ENCODE data around the gene FAM118A.
"Not testable (repeated sequence)": the region's sequence is repeated elsewhere in the genome, so short reads cannot be mapped to it uniquely, and the experiment has no call there.

FAM118A gene

DNA sequence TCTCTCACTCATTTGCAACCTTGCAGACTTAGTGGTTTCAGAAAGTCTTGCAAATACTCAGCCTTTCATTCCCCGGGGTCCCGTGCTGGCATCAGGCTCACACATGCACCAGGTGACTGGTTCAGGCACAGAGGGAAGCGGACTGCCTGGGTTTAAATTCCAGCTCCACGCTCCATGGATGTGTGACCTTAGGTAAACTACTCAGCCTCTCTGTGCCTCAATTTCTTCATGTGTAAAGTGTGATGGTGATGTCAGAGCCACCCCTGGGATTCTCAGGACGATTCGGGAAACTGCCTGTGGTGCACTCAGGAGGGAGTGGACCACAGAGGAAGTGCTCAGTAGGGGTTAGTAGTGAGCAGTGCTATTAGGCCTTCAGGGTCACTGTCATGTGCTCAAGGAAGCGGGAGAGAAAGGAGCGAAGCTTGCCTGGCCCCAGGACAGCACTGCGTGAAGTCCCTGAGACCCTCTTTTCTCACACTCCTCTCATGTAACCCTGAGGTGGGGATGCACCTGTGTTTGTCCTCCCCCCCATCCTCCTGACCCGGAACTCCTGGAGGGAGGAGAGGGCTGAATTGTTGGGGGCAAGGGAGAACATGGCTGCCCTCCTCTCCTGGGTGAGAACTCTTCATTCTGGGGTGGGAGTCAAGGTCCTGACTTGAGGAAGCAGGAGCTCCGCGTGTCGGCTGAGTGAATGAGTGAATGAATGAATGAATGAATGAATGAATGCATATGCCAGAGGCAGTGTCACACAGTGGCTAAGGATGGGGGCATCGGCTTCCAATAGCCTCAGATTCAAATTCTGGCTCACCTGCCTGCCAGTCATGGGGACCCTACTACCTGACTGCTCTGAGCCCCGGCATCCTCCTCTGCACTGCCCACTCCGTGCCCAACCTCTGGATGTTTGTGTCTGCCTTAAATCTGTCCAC is 39.4 kb upstream of the FAM118A start:
- no peak overlapping the region for H3K27ac ChIP-seq (ENCODE audit: low read length)
- no peaks in the 10 kb centered on the region for H3K9me3 ChIP-seq (ENCODE audit: control insufficient read depth in 1 of 2, low read length in 2 of 2)
- peaks cover 5 to 30% of the 10 kb centered on the region in 2 donors for H3K4me1 ChIP-seq (ENCODE audit: control insufficient read depth in 1 of 2, insufficient read depth in 2 of 2, low read length in 2 of 2)
- no peaks in the 10 kb centered on the region for H3K27me3 ChIP-seq (ENCODE audit: low read depth, low read length)
- H3K36me3 ChIP-seq (ENCODE audit: control insufficient read depth in 1 of 2, insufficient read depth in 2 of 2, low read length in 2 of 2), result no peaks in the 10 kb centered on the region
- H3K4me3 ChIP-seq (ENCODE audit: low read depth in 1 of 2, low read length in 2 of 2), result no peak overlapping the region

DNA sequence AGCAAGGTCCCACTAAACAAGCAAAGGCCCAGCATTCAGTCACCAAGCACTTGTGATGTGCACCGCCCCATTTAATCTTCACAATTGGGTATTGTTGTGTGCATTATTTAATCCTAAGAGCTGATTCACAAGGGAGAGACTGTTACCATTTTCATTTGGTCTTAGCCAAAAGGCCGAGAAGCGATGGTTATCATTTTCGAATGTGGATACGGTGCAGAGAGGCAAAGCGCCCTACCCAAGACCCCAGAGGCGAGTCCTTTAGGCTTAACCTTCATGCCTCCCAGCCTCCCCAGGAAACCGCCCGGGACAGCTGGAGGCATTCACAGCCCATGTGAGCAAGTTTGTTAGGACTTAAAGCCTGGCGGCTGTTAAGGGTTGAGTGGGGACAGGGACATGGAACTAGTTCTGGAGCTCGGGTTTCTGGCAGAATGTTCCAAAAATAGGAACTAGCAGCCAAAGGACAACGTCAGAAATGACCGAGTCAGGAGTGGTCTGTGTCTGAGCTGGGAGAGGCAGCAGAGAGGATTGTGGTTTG is 38.0 kb upstream of the FAM118A start:
- Histone ChIP-seq H3K36me3 (ENCODE audit: control insufficient read depth in 1 of 2, insufficient read depth in 2 of 2, low read length in 2 of 2) (no peaks in the 10 kb centered on the region), H3K27me3 (ENCODE audit: low read depth, low read length) (no peaks in the 10 kb centered on the region), H3K27ac (ENCODE audit: low read length) (no peak overlapping the region), H3K4me3 (ENCODE audit: low read depth in 1 of 2, low read length in 2 of 2) (no peak overlapping the region), H3K9me3 (ENCODE audit: control insufficient read depth in 1 of 2, low read length in 2 of 2) (no peaks in the 10 kb centered on the region), H3K4me1 (ENCODE audit: control insufficient read depth in 1 of 2, insufficient read depth in 2 of 2, low read length in 2 of 2) (peaks cover 5 to 30% of the 10 kb centered on the region in 2 donors)

DNA sequence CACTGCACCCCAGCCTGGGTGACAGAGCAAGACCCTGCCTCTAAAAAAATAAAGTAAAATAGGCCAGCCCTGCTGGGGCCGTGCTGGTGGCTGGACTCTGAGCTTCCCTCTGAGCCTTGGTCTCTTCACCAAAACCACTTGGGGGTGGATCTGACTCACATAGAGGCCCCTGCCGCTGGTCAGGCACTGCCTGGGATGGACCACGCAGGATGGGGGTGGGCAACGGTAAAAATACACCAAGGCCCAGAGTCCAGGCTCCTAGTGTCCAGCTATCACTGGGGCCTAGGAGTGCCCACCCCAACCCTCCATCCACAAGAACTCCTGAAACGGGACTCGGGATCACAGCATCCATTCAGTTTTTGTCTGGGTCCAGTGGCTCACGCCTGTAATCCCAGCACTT is 37.2 kb upstream of the FAM118A start:
- Histone ChIP-seq H3K27ac (ENCODE audit: low read length) (no peak overlapping the region), H3K9me3 (ENCODE audit: control insufficient read depth in 1 of 2, low read length in 2 of 2) (no peaks in the 10 kb centered on the region), H3K36me3 (ENCODE audit: control insufficient read depth in 1 of 2, insufficient read depth in 2 of 2, low read length in 2 of 2) (no peaks in the 10 kb centered on the region), H3K4me1 (ENCODE audit: control insufficient read depth in 1 of 2, insufficient read depth in 2 of 2, low read length in 2 of 2) (peaks cover 5 to 30% of the 10 kb centered on the region in 2 donors), H3K27me3 (ENCODE audit: low read depth, low read length) (no peaks in the 10 kb centered on the region), H3K4me3 (ENCODE audit: low read depth in 1 of 2, low read length in 2 of 2) (no peak overlapping the region)

DNA sequence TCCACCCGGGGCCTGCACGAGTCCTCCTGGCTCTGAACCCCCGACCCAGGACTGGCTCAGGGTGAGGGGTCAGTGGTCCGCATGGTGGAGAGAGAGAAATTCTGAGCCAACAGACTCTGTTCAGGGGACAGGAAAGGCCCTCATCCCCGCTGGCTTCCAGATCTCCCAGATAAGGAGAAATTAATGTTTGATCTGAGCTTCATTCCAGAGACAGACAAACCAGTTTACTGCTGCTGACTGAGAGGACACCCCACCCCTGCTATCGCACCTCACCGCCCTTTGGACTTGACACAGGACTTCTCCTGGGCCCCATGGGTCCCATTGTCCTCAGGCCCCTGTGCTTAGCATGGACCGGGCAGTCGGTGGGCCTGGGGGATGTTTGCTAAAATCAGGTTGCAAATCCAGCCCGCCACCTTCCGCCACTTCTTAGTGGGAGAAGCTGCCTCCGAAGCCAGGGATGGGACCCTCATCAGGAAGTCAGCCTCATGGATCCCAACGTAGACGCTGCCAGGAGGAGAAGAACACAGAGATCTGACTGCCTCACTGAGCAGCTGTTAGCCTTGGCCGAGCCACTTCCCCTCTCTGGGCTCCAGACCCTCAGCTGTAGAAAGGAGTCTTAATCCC is 36.2 kb upstream of the FAM118A start:
- no peaks in the 10 kb centered on the region for H3K36me3 ChIP-seq (ENCODE audit: control insufficient read depth in 1 of 2, insufficient read depth in 2 of 2, low read length in 2 of 2)
- H3K27ac ChIP-seq (ENCODE audit: low read length), result no peak overlapping the region
- no peaks in the 10 kb centered on the region for H3K27me3 ChIP-seq (ENCODE audit: low read depth, low read length)
- H3K4me3 ChIP-seq (ENCODE audit: low read depth in 1 of 2, low read length in 2 of 2), result no peak overlapping the region
- peaks cover 5 to 25% of the 10 kb centered on the region in 2 donors for H3K4me1 ChIP-seq (ENCODE audit: control insufficient read depth in 1 of 2, insufficient read depth in 2 of 2, low read length in 2 of 2)
- no peaks in the 10 kb centered on the region for H3K9me3 ChIP-seq (ENCODE audit: control insufficient read depth in 1 of 2, low read length in 2 of 2)

DNA sequence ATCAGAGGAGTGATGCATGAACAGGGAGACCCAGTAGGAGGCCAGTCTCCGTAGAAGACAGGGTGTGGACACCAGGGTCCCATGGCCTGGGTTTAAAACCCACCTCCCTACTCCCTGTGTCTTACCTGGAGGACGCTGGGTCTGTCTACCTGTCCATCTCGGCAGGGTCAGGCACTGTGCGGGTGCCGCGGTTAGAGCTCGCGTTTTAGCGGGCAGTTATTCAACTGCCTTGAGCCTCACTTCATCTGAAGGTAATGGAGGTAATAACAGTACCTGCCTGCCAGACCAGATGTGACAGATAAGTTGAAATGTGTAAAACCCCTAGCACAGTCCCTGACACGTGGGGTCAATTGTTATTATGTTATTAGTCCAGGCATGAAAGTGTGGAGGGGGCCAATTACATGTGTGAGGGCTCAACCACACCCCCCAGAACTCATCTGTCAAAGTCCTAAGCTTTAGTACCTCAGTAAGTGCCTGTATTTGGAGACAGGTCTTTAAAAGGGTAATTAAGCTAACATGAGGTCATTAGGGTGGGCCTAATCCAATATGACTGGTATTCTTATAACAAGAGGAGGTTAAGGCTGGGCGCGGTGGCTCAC is 33.1 kb upstream of the FAM118A start:
- Histone ChIP-seq H3K9me3 (ENCODE audit: control insufficient read depth in 1 of 2, low read length in 2 of 2) (no peaks in the 10 kb centered on the region), H3K4me3 (ENCODE audit: low read depth in 1 of 2, low read length in 2 of 2) (no peak overlapping the region), H3K4me1 (ENCODE audit: control insufficient read depth in 1 of 2, insufficient read depth in 2 of 2, low read length in 2 of 2) (peaks cover 5 to 16% of the 10 kb centered on the region in 2 donors), H3K27me3 (ENCODE audit: low read depth, low read length) (no peaks in the 10 kb centered on the region), H3K36me3 (ENCODE audit: control insufficient read depth in 1 of 2, insufficient read depth in 2 of 2, low read length in 2 of 2) (no peaks in the 10 kb centered on the region), H3K27ac (ENCODE audit: low read length) (no peak overlapping the region)

DNA sequence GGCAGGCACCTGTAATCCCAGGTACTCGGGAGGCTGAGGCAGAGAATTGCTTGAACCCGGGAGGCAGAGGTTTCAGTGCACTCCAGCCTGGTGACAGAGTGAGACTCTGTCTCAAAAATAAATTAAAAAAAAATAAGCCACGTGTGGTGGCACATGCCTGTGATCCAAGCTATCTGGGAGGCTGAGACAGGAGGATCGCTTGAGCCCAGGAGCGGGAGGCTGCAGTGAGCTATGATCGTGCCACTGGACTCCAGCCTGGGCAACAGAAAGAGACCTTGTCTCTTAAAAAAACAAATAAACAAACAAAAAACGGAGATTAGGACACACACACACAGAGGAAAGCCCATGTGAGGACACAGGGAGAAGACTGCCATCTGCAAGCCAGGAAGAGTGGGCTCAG is 32.0 kb upstream of the FAM118A start:
- H3K27ac ChIP-seq (ENCODE audit: low read length); H3K36me3 ChIP-seq (ENCODE audit: control insufficient read depth in 1 of 2, insufficient read depth in 2 of 2, low read length in 2 of 2); H3K9me3 ChIP-seq (ENCODE audit: control insufficient read depth in 1 of 2, low read length in 2 of 2); H3K27me3 ChIP-seq (ENCODE audit: low read depth, low read length); H3K4me3 ChIP-seq (ENCODE audit: low read depth in 1 of 2, low read length in 2 of 2); H3K4me1 ChIP-seq (ENCODE audit: control insufficient read depth in 1 of 2, insufficient read depth in 2 of 2, low read length in 2 of 2): not testable (repeated sequence)

DNA sequence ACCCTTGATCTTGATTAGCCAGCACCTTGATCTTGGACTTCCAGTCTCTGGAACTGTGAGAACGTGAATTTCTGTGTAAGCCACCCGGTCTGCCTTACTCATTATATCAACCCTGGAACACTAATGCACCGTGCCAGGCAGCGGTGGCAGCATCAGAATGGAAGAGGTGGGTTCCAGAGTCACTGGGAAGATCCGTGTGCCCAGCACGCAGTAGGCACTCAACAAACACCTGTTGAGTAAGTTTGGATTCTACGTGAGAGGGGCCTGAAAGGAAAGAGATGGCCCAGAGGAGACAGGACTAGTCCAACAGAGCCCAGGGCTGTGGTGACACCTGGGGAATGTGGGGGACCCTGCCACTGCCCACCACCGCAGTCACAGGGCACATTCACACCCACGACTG is 31.6 kb upstream of the FAM118A start:
- Histone ChIP-seq H3K36me3 (ENCODE audit: control insufficient read depth in 1 of 2, insufficient read depth in 2 of 2, low read length in 2 of 2) (no peaks in the 10 kb centered on the region), H3K27ac (ENCODE audit: low read length) (no peak overlapping the region), H3K27me3 (ENCODE audit: low read depth, low read length) (no peaks in the 10 kb centered on the region), H3K4me1 (ENCODE audit: control insufficient read depth in 1 of 2, insufficient read depth in 2 of 2, low read length in 2 of 2) (peaks cover 4 to 5% of the 10 kb centered on the region in 2 donors), H3K4me3 (ENCODE audit: low read depth in 1 of 2, low read length in 2 of 2) (no peak overlapping the region), H3K9me3 (ENCODE audit: control insufficient read depth in 1 of 2, low read length in 2 of 2) (no peaks in the 10 kb centered on the region)

DNA sequence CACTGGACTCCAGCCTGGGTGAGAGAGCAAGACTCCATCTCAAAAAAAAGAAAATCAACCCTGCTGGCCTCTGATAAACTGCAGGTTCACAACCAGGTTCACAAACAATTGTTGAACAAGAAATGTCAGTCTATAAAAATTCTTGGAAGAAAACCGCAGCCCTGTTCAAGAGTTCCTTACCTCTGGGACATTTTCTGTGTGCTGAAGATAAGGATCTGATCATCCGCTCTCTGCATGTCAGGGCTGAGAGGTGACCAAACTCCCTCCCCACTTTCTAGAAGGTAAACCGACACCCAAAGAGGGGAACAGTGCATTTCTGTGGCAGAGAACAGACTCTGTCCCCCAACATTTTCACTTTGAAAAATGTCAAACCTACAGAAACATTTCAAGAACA is 29.1 kb upstream of the FAM118A start:
- Histone ChIP-seq H3K36me3 (ENCODE audit: control insufficient read depth in 1 of 2, insufficient read depth in 2 of 2, low read length in 2 of 2) (no peaks in the 10 kb centered on the region), H3K4me1 (ENCODE audit: control insufficient read depth in 1 of 2, insufficient read depth in 2 of 2, low read length in 2 of 2) (peaks cover 8 to 17% of the 10 kb centered on the region in 2 donors), H3K27ac (ENCODE audit: low read length) (no peak overlapping the region), H3K27me3 (ENCODE audit: low read depth, low read length) (no peaks in the 10 kb centered on the region), H3K4me3 (ENCODE audit: low read depth in 1 of 2, low read length in 2 of 2) (no peak overlapping the region), H3K9me3 (ENCODE audit: control insufficient read depth in 1 of 2, low read length in 2 of 2) (no peaks in the 10 kb centered on the region)

DNA sequence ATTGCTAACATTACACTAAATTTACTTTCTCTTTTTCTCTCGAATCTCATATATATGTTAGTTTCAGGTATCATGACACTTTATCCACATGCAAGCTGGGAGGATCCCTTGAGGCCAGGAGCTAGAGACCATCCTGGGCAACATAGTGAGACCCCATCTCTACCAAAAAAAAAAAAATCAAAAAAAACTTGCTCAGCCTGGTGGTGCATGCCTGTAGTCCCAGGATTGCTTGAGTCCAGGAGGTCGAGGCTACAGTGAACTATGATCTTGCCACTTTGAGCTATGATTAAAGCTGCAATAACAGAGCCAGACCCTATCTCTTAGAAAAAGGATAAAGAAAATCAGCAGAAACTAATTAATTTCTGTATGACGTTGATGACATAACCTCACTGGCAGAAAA is 28.7 kb upstream of the FAM118A start:
- no peak overlapping the region for H3K27ac ChIP-seq (ENCODE audit: low read length)
- H3K4me3 ChIP-seq (ENCODE audit: low read depth in 1 of 2, low read length in 2 of 2), result no peak overlapping the region
- H3K4me1 ChIP-seq (ENCODE audit: control insufficient read depth in 1 of 2, insufficient read depth in 2 of 2, low read length in 2 of 2), result peaks cover 8 to 18% of the 10 kb centered on the region in 2 donors
- no peaks in the 10 kb centered on the region for H3K27me3 ChIP-seq (ENCODE audit: low read depth, low read length)
- no peaks in the 10 kb centered on the region for H3K36me3 ChIP-seq (ENCODE audit: control insufficient read depth in 1 of 2, insufficient read depth in 2 of 2, low read length in 2 of 2)
- no peaks in the 10 kb centered on the region for H3K9me3 ChIP-seq (ENCODE audit: control insufficient read depth in 1 of 2, low read length in 2 of 2)

DNA sequence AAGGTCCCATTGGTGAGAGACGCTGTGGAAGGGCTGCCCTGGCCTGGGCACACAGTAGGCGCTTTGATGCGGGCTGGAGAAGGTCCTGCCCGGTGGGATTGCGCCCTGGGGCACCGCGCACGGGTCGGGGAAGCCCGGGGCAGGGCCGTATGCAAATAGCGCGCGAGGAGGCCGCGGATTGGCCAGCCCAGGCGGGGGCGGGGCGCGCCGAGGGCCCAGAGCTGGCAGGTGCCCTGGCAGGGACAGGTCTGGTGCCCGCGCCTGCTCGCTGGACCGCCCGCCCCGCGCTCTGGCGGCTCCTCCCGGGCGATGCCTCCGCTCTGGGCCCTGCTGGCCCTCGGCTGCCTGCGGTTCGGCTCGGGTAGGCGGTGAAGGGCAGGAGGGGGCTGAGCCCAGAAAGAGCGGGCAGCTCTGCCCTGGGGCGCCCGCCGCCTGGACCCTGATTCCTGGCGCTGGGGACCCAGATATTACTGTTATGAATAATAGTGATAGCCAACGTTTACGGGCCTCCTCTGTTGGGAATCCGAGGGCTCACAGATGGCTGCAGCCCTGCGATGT is 24.9 kb upstream of the FAM118A start, which contains the start of gene UPK3A:
Gene UPK3A (plus strand): TSS at position 245 of the 558 bp plus-strand sequence. CDS start 65 bp downstream, at position 310.
- H3K36me3 ChIP-seq (ENCODE audit: control insufficient read depth in 1 of 2, insufficient read depth in 2 of 2, low read length in 2 of 2), result no peaks in the 10 kb centered on the region
- H3K9me3 ChIP-seq (ENCODE audit: control insufficient read depth in 1 of 2, low read length in 2 of 2), result no peaks in the 10 kb centered on the region
- peaks cover 7 to 18% of the 10 kb centered on the region in 2 donors for H3K4me1 ChIP-seq (ENCODE audit: control insufficient read depth in 1 of 2, insufficient read depth in 2 of 2, low read length in 2 of 2)
- H3K27ac ChIP-seq (ENCODE audit: low read length), result no peak within 1 kb of the TSS
- peak within 1 kb of the TSS; percentile 3 to 54 for H3K4me3 ChIP-seq (ENCODE audit: low read depth in 1 of 2, low read length in 2 of 2)
- H3K27me3 ChIP-seq (ENCODE audit: low read depth, low read length), result no peaks in the 10 kb centered on the region

All from muscle layer of duodenum (tissue), 2 donors.